Neuron (in vitro differentiated cells): Measurements from ENCODE around the gene PPM1G.

Experiments
- H2AFZ ChIP-seq: one replicate; pipeline ENCODE4 v1.6.1; 2013; ENCODE audit warnings: low read depth, mild to moderate bottlenecking, inconsistent platforms, low read length, moderate library complexity
- H3K27me3 ChIP-seq: one replicate; pipeline ENCODE4 v1.6.1; 2013; ENCODE audit warnings: low read length; ENCODE audit not compliant: insufficient read depth
- H3K36me3 ChIP-seq: one replicate; pipeline ENCODE4 v1.6.1; 2013; ENCODE audit warnings: low read length; ENCODE audit not compliant: insufficient read depth
- H3K4me1 ChIP-seq: one replicate; pipeline ENCODE4 v1.6.1; 2013; ENCODE audit warnings: low read length; ENCODE audit not compliant: insufficient read depth
- H3K4me3 ChIP-seq: 2 replicates; pipeline ENCODE4 v1.5.1; 2013; ENCODE audit warnings: mild to moderate bottlenecking, low read length, moderate library complexity
- H3K9me3 ChIP-seq: one replicate; pipeline ENCODE4 v1.6.1; 2013; ENCODE audit warnings: low read length

Gene PPM1G

GRCh38 chr2:27376866-27377617 lies 32.3 kb downstream of the PPM1G start:
- Histone ChIP-seq H3K27me3 (no peaks in the 10 kb centered on the region), H2AFZ (no peak overlapping the region), H3K4me1 (peaks cover 29% of the 10 kb centered on the region), H3K36me3 (peaks cover 76% of the 10 kb centered on the region), H3K4me3 (no peak overlapping the region), H3K9me3 (no peaks in the 10 kb centered on the region)

- Histone ChIP-seq H3K4me3 (no peak overlapping the region), H3K36me3 (peaks cover 69% of the 10 kb centered on the region), H3K4me1 (peaks cover 29% of the 10 kb centered on the region), H3K27me3 (no peaks in the 10 kb centered on the region), H3K9me3 (no peaks in the 10 kb centered on the region), H2AFZ (no peak overlapping the region)
Observed at GRCh38 chr2:27376151-27376865, 33.1 kb downstream of the PPM1G start.

GRCh38 chr2:27375513-27376099 lies 33.8 kb downstream of the PPM1G start:
- no peak overlapping the region for H3K4me3 ChIP-seq
- no peaks in the 10 kb centered on the region for H3K27me3 ChIP-seq
- no peak overlapping the region for H2AFZ ChIP-seq
- H3K4me1 ChIP-seq, result peaks cover 26% of the 10 kb centered on the region
- H3K9me3 ChIP-seq, result no peaks in the 10 kb centered on the region
- H3K36me3 ChIP-seq, result peaks cover 66% of the 10 kb centered on the region

- H3K4me3 ChIP-seq, result no peak overlapping the region
- no peaks in the 10 kb centered on the region for H3K9me3 ChIP-seq
- H2AFZ ChIP-seq, result no peak overlapping the region
- H3K4me1 ChIP-seq, result peaks cover 23% of the 10 kb centered on the region
- no peaks in the 10 kb centered on the region for H3K27me3 ChIP-seq
- peaks cover 63% of the 10 kb centered on the region for H3K36me3 ChIP-seq
Observed at GRCh38 chr2:27373567-27373966, 35.8 kb downstream of the PPM1G start.

- no peaks in the 10 kb centered on the region for H3K27me3 ChIP-seq
- H2AFZ ChIP-seq, result no peak overlapping the region
- no peaks in the 10 kb centered on the region for H3K9me3 ChIP-seq
- H3K4me3 ChIP-seq, result no peak overlapping the region
- H3K4me1 ChIP-seq, result peaks cover 24% of the 10 kb centered on the region
- peaks cover 62% of the 10 kb centered on the region for H3K36me3 ChIP-seq
Observed at GRCh38 chr2:27372937-27373336, 36.5 kb downstream of the PPM1G start.

- Histone ChIP-seq H3K4me3 (peak overlapping the region; percentile 87), H3K36me3 (peaks cover 60% of the 10 kb centered on the region), H3K27me3 (no peaks in the 10 kb centered on the region), H3K9me3 (no peaks in the 10 kb centered on the region), H3K4me1 (peaks cover 24% of the 10 kb centered on the region), H2AFZ (peak overlapping the region; percentile 63)
Observed at GRCh38 chr2:27370816-27371620, 38.4 kb downstream of the PPM1G start.

GRCh38 chr2:27370026-27370815 lies 39.2 kb downstream of the PPM1G start, which contains the start of the genes EIF2B4 and SNX17:
TSS of gene EIF2B4 (minus strand) at chr2:27370338. CDS start at chr2:27370314, 24 bp downstream.
TSS of gene SNX17 (plus strand) at chr2:27370616. CDS start at chr2:27370744, 128 bp downstream.
- Histone ChIP-seq H3K4me1 (peaks cover 24% of the 10 kb centered on the region), H2AFZ (peak within 1 kb of the TSS; percentile 63), H3K4me3 (peak within 1 kb of the TSS; percentile 87), H3K9me3 (no peaks in the 10 kb centered on the region), H3K27me3 (no peaks in the 10 kb centered on the region), H3K36me3 (peaks cover 57% of the 10 kb centered on the region)

- H3K4me1 ChIP-seq, result peaks cover 24% of the 10 kb centered on the region
- H2AFZ ChIP-seq, result peak overlapping the region; percentile 44
- peak overlapping the region; percentile 87 for H3K4me3 ChIP-seq
- H3K36me3 ChIP-seq, result peaks cover 53% of the 10 kb centered on the region
- H3K27me3 ChIP-seq, result no peaks in the 10 kb centered on the region
- no peaks in the 10 kb centered on the region for H3K9me3 ChIP-seq
Observed at GRCh38 chr2:27369471-27370025, 39.8 kb downstream of the PPM1G start.

GRCh38 chr2:27363933-27364332 lies 45.5 kb downstream of the PPM1G start:
- H3K4me1 ChIP-seq, result peaks cover 5% of the 10 kb centered on the region
- no peak overlapping the region for H3K4me3 ChIP-seq
- H3K36me3 ChIP-seq, result peaks cover 49% of the 10 kb centered on the region
- no peaks in the 10 kb centered on the region for H3K9me3 ChIP-seq
- H2AFZ ChIP-seq, result no peak overlapping the region
- no peaks in the 10 kb centered on the region for H3K27me3 ChIP-seq

- Histone ChIP-seq H3K4me1 (peaks cover 2% of the 10 kb centered on the region), H2AFZ (no peak overlapping the region), H3K4me3 (no peak overlapping the region), H3K9me3 (no peaks in the 10 kb centered on the region), H3K27me3 (no peaks in the 10 kb centered on the region), H3K36me3 (peaks cover 41% of the 10 kb centered on the region)
Observed at GRCh38 chr2:27362678-27363420, 46.5 kb downstream of the PPM1G start.

- Histone ChIP-seq H3K27me3 (no peaks in the 10 kb centered on the region), H3K4me3 (peak within 1 kb of the TSS; percentile 84), H3K36me3 (no peaks in the 10 kb centered on the region), H2AFZ (peak within 1 kb of the TSS; percentile 85), H3K4me1 (peaks cover 9% of the 10 kb centered on the region), H3K9me3 (no peaks in the 10 kb centered on the region)
Observed at GRCh38 chr2:27356382-27357181, 52.8 kb downstream of the PPM1G start, which contains the start of gene GTF3C2. TSS of gene GTF3C2 (minus strand) at chr2:27356764. CDS start at chr2:27343554, 13,210 bp downstream.
